Stomach smooth muscle (tissue), 2 donors: Measurements from ENCODE around the gene ZNF12.
"Not testable (repeated sequence)": the region's sequence is repeated elsewhere in the genome, so short reads cannot be mapped to it uniquely, and the experiment has no call there.

Experiments used
- H3K27ac ChIP-seq: one replicate; pipeline ENCODE4 v1.7.0; 2013; ENCODE audit warnings: mild to moderate bottlenecking, low read length, inconsistent platforms
- H3K27me3 ChIP-seq, 2 donors: one replicate each; pipeline ENCODE4 v1.7.0; 2013; ENCODE audit warnings: low read length in 2 of 2; ENCODE audit not compliant: insufficient read depth in 2 of 2, control insufficient read depth in 1 of 2
- H3K36me3 ChIP-seq, 2 donors: one replicate each; pipeline ENCODE4 v1.7.0; 2013; ENCODE audit warnings: low read length in 2 of 2; ENCODE audit not compliant: control insufficient read depth in 2 of 2, insufficient read depth in 2 of 2
- H3K4me1 ChIP-seq: one replicate; pipeline ENCODE4 v1.7.0; 2013; ENCODE audit warnings: low read length; ENCODE audit not compliant: control insufficient read depth, insufficient read depth
- H3K4me3 ChIP-seq, 2 donors: one replicate each; pipeline ENCODE4 v1.7.0; 2013; ENCODE audit warnings: low read length in 2 of 2
- H3K9ac ChIP-seq, 2 donors: one replicate each; pipeline ENCODE4 v1.7.0; 2013; ENCODE audit warnings: low read length in 2 of 2, mild to moderate bottlenecking in 1 of 2
- H3K9me3 ChIP-seq, 2 donors: one replicate each; pipeline ENCODE4 v1.7.0; 2013; ENCODE audit warnings: low read length in 2 of 2; ENCODE audit not compliant: control insufficient read depth in 2 of 2
- donor health status: healthy.
- donor health status: Pancreatic carcinoma.

ZNF12 gene

GRCh38 chr7:6726341-6726740 is 19.6 kb upstream of the ZNF12 start:
- not testable (repeated sequence) for H3K4me3 ChIP-seq, H3K27me3 ChIP-seq, H3K4me1 ChIP-seq, H3K9me3 ChIP-seq, H3K36me3 ChIP-seq, H3K9ac ChIP-seq, H3K27ac ChIP-seq

- Histone ChIP-seq H3K4me3 (no peak overlapping the region), H3K27ac (no peak overlapping the region)
Measured at GRCh38 chr7:6725003-6725402, 18.3 kb upstream of the ZNF12 start.

GRCh38 chr7:6724351-6724750 is 17.6 kb upstream of the ZNF12 start:
- H3K27ac ChIP-seq: not testable (repeated sequence)

More at GRCh38 chr7:6725003-6725402, 18.3 kb upstream of the ZNF12 start:
- H3K9me3 ChIP-seq: no peaks in the 10 kb centered on the region
- H3K27me3 ChIP-seq: peaks cover 0 to 2% of the 10 kb centered on the region in 2 donors
- H3K9ac ChIP-seq: no peak overlapping the region
- peaks cover 2% of the 10 kb centered on the region for H3K4me1 ChIP-seq
- no peaks in the 10 kb centered on the region for H3K36me3 ChIP-seq

GRCh38 chr7:6718124-6718523 is 11.4 kb upstream of the ZNF12 start:
- no peaks in the 10 kb centered on the region for H3K36me3 ChIP-seq
- no peak overlapping the region for H3K9ac ChIP-seq
- H3K27ac ChIP-seq: no peak overlapping the region
- no peak overlapping the region for H3K4me3 ChIP-seq
- H3K27me3 ChIP-seq: no peaks in the 10 kb centered on the region
- no peaks in the 10 kb centered on the region for H3K4me1 ChIP-seq
- H3K9me3 ChIP-seq: no peaks in the 10 kb centered on the region

More at GRCh38 chr7:6724351-6724750, 17.6 kb upstream of the ZNF12 start:
- not testable (repeated sequence) for H3K9ac ChIP-seq, H3K4me1 ChIP-seq, H3K4me3 ChIP-seq, H3K27me3 ChIP-seq, H3K36me3 ChIP-seq, H3K9me3 ChIP-seq

- not testable (repeated sequence) for H3K36me3 ChIP-seq, H3K4me3 ChIP-seq, H3K27me3 ChIP-seq
Measured at GRCh38 chr7:6715898-6716297, 9.2 kb upstream of the ZNF12 start.

GRCh38 chr7:6714360-6714759 is 7.6 kb upstream of the ZNF12 start:
- Histone ChIP-seq H3K4me3 (no peak overlapping the region), H3K27me3 (no peaks in the 10 kb centered on the region), H3K27ac (no peak overlapping the region), H3K36me3 (no peaks in the 10 kb centered on the region), H3K9ac (no peak overlapping the region), H3K4me1 (no peaks in the 10 kb centered on the region), H3K9me3 (no peaks in the 10 kb centered on the region)

More at GRCh38 chr7:6715898-6716297, 9.2 kb upstream of the ZNF12 start:
- H3K27ac ChIP-seq, H3K4me1 ChIP-seq, H3K9ac ChIP-seq, H3K9me3 ChIP-seq: not testable (repeated sequence)

GRCh38 chr7:6709808-6710207 is 3.1 kb upstream of the ZNF12 start:
- Histone ChIP-seq H3K9me3 (no peaks in the 10 kb centered on the region), H3K36me3 (no peaks in the 10 kb centered on the region), H3K4me1 (peaks cover 12% of the 10 kb centered on the region), H3K27ac (no peak overlapping the region), H3K27me3 (no peaks in the 10 kb centered on the region), H3K4me3 (no peak overlapping the region), H3K9ac (no peak overlapping the region)

GRCh38 chr7:6708304-6708703 is 1.6 kb upstream of the ZNF12 start:
- Histone ChIP-seq H3K9ac (no peak overlapping the region), H3K9me3 (no peaks in the 10 kb centered on the region), H3K36me3 (peaks cover 7% of the 10 kb centered on the region in 2 donors), H3K27ac (no peak overlapping the region), H3K4me1 (peaks cover 16% of the 10 kb centered on the region), H3K27me3 (no peaks in the 10 kb centered on the region), H3K4me3 (no peak overlapping the region)

- peak overlapping the region; percentile 80 for H3K27ac ChIP-seq
- H3K9me3 ChIP-seq: peaks cover 0 to 3% of the 10 kb centered on the region in 2 donors
- peak overlapping the region; percentile 87 to 90 for H3K9ac ChIP-seq
- H3K36me3 ChIP-seq: peaks cover 16 to 18% of the 10 kb centered on the region in 2 donors
- H3K4me3 ChIP-seq: peak overlapping the region; percentile 95 to 96
- H3K4me1 ChIP-seq: peaks cover 22% of the 10 kb centered on the region
- H3K27me3 ChIP-seq: no peaks in the 10 kb centered on the region
Measured at GRCh38 chr7:6705959-6706665, 635 bp downstream of the ZNF12 start.

GRCh38 chr7:6701860-6702259 is 4.9 kb downstream of the ZNF12 start:
- Histone ChIP-seq H3K9me3 (peaks cover 6 to 27% of the 10 kb centered on the region in 2 donors), H3K27ac (no peak overlapping the region), H3K9ac (no peak overlapping the region), H3K4me3 (no peak overlapping the region), H3K36me3 (peaks cover 53 to 56% of the 10 kb centered on the region in 2 donors), H3K4me1 (peaks cover 16% of the 10 kb centered on the region), H3K27me3 (no peaks in the 10 kb centered on the region)

GRCh38 chr7:6700793-6701192 is 6.0 kb downstream of the ZNF12 start:
- Histone ChIP-seq H3K9me3 (peaks cover 8 to 31% of the 10 kb centered on the region in 2 donors), H3K36me3 (peaks cover 64 to 66% of the 10 kb centered on the region in 2 donors), H3K4me3 (no peak overlapping the region)

More at GRCh38 chr7:6700793-6701192, 6.0 kb downstream of the ZNF12 start:
- H3K9ac ChIP-seq: no peak overlapping the region
- H3K4me1 ChIP-seq: peaks cover 13% of the 10 kb centered on the region
- H3K27me3 ChIP-seq: no peaks in the 10 kb centered on the region
- H3K27ac ChIP-seq: no peak overlapping the region
